GM12891 (cell line): ENCODE measurements around the gene EXOC4.

Source experiments
- DNase-seq: peaks from one replicate; pipeline ENCODE4 v3.0.0; 2011; ENCODE audit warnings: low spot score; ENCODE audit not compliant: insufficient read length
- FAIRE-seq: peaks from 2 replicates; lab custom pipeline; 2011; peaks lifted over from hg19 to GRCh38; lab: Jason Lieb, UNC
- PAX5 ChIP-seq: IDR thresholded peaks from 2 replicates; pipeline ENCODE4 v1.6.1; 2011; ENCODE audit warnings: low read length, moderate library complexity, mild to moderate bottlenecking; ENCODE audit not compliant: insufficient read depth, severe bottlenecking
- POLR2A ChIP-seq: IDR thresholded peaks from 2 replicates; pipeline ENCODE4 v1.6.1; 2011; ENCODE audit warnings: low read depth, low read length, control low read depth
- POLR2AphosphoS5 ChIP-seq: IDR thresholded peaks from 2 replicates; pipeline ENCODE4 v1.6.1; 2011; ENCODE audit warnings: low read depth, low read length, control low read depth
- POU2F2 ChIP-seq: IDR thresholded peaks from 2 replicates; pipeline ENCODE4 v1.6.1; 2011; ENCODE audit warnings: low read depth, mild to moderate bottlenecking, control low read depth, low read length, moderate library complexity
- SPI1 ChIP-seq: IDR thresholded peaks from 2 replicates; pipeline ENCODE4 v1.6.1; 2011; ENCODE audit warnings: low read depth, low read length, control low read depth
- TAF1 ChIP-seq: IDR thresholded peaks from 2 replicates; pipeline ENCODE4 v1.6.1; 2011; ENCODE audit warnings: low read depth, low read length, control low read depth

Gene EXOC4

DNA sequence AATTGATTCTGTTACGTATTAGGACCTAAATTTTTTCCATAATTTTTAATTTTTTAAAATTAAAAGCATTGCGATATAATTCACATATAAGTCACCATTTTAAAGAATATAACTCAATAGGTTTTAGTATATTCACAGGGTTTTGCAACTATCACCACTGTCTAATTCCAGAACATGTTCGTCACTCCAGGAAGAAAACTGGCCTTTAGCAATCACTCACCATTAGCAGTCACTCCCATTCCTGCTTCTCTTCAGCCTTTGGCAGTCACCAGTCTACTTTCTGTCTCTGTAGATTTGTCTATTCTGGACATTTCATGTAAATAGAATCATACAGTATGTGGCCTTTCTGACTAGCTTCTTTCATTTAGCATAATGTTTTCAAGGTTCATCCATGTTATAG is 176.5 kb downstream of the EXOC4 start:
- no peak for TF ChIP-seq POLR2AphosphoS5
- TF ChIP-seq PAX5: no peak
- TF ChIP-seq SPI1: no peak
- no peak for TF ChIP-seq POU2F2
- DNase-seq (no peak), FAIRE-seq (no peak)

DNA sequence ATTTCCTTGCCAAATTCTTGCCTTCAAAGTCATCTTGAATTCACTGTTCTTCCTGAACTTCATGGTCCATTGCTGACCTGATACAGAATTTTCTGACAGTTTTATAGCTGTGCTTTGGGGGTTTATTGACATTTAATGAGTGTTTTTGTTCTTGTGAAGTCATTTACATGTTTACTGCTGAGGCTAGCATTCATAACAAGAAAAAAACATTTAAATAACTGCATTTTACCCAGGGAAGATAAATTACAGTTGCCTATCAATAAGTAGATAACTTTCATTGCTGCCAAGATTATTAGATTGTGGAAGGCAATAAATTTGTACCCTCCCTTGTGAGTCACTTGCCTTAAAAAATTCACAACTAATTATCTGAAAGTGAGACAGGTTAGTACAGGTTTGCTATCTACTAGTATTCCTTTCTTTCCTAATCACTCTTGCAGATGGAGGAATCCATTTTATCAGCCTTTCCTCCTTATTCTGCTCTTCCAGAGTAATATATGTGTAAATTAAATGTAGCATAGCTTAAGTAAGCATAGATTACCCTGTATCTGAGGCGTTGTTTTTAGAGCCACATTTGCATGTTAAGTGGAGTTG is 178.4 kb downstream of the EXOC4 start:
- DNase-seq (no peak), FAIRE-seq (no peak)
- TF ChIP-seq POLR2A (no peak), POLR2AphosphoS5 (no peak), SPI1 (no peak), PAX5 (no peak), POU2F2 (no peak), TAF1 (no peak)

DNA sequence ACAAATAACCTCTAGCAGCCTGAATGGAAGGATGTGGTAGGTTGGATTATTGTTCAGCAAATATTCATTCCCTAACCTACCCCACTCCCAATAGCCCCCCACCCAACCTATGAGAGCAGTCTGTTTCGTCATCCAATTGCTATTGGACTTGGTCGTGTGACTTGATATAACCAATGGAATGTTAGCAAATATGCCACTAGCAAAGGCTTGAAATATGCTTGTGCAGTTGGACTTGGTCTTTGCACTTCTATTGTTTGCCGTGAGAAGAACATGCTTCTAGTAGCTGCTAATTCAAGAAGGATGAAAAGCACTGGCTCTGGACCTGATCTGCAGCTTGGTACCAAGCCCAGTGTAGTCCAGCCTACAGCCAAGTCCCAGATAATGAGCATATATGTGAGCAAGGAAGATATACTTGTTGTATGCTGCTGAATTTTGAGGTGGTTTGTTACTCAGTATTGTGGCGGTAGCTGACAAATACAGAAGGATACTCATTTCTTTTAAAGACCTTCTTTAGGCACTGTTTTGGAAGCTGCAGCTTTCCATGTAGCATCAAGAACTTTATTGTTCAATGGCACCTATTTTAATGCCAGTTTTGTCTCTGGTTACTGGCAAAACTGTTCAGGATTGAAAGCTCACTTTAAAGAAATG is 180.4 kb downstream of the EXOC4 start:
- FAIRE-seq: no peak
- no peak for DNase-seq
- no peak for TF ChIP-seq POLR2A
- TF ChIP-seq POU2F2: no peak
- no peak for TF ChIP-seq SPI1
- TF ChIP-seq PAX5: no peak
- no peak for TF ChIP-seq TAF1
- no peak for TF ChIP-seq POLR2AphosphoS5

GRCh38 chr7:133434246-133434865 is 181.5 kb downstream of the EXOC4 start:
- DNase-seq (no peak), FAIRE-seq (no peak)
- no peak for TF ChIP-seq SPI1
- TF ChIP-seq PAX5: no peak
- no peak for TF ChIP-seq POLR2A

- TF ChIP-seq POU2F2 (no peak), POLR2AphosphoS5 (no peak), POLR2A (no peak), SPI1 (no peak), TAF1 (no peak), PAX5 (no peak)
- no peak for DNase-seq
- no peak for FAIRE-seq
Measured at GRCh38 chr7:133436014-133436428, 183.1 kb downstream of the EXOC4 start.

DNA sequence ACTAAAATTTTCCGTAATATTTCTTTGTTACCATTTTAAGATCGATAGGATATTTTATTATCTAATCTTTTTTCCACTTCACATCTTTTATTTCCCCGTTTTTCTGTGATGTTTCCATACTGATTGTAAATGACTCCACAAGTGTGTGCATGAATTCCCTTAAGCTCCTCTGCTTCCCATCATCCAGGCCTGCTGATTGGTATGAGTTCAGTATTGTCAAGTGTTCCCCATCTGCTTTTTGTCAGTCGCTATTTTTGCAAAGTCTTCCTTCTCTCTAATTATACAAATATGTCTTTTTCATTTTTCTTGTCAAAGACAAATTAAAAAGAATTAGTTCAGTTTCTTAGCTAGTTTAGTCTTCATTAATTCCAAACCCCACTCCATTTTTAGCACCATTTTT is 184.7 kb downstream of the EXOC4 start:
- DNase-seq: no peak
- FAIRE-seq: no peak
- TF ChIP-seq SPI1 (no peak), TAF1 (no peak), POLR2A (no peak), POLR2AphosphoS5 (no peak), POU2F2 (no peak), PAX5 (no peak)

DNA sequence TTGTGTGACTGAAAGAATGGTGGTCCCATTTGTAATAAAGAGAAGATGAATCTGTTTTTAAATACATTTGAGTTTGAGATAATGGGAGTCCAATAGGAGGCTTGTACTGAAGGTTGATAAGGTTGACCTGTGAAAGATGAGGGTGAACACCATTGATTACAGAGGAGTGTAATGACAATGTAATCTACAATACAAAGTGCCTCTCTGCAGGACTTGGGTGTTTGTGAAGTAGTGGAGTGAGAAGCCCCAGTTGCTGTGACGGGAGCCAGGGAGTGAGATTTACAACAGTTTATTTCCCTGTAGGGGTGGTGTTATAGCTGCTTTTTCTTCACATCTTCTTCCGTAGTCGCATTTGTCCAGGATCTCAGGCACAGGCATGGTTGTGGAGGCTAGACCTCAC is 189.9 kb downstream of the EXOC4 start:
- FAIRE-seq: no peak
- TF ChIP-seq TAF1 (no peak), PAX5 (no peak), POLR2A (no peak), SPI1 (no peak), POU2F2 (no peak), POLR2AphosphoS5 (no peak)
- no peak for DNase-seq

DNA sequence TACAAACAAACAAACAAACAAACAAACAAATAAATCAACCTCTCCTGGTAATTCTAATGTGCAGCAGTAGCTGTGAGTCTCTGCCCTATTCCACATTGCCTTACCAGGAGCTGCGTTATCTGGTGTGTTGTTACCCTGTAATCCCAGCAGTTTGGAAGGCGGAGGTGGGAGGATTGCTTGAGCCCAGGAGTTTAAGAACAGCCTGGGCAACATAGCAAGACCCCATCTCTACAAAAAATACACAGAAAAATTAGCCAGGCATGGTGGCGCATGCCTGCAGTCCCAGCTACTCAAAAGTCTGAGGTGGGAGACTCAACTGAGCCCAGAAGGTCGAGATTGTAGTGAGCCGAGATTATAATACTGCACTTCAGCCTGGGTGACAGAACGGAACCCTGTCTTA is 192.7 kb downstream of the EXOC4 start:
- TF ChIP-seq POLR2AphosphoS5: no peak
- TF ChIP-seq SPI1: no peak
- no peak for TF ChIP-seq POU2F2
- no peak for TF ChIP-seq TAF1
- no peak for TF ChIP-seq POLR2A
- no peak for TF ChIP-seq PAX5
- FAIRE-seq: no peak
- DNase-seq: no peak

DNA sequence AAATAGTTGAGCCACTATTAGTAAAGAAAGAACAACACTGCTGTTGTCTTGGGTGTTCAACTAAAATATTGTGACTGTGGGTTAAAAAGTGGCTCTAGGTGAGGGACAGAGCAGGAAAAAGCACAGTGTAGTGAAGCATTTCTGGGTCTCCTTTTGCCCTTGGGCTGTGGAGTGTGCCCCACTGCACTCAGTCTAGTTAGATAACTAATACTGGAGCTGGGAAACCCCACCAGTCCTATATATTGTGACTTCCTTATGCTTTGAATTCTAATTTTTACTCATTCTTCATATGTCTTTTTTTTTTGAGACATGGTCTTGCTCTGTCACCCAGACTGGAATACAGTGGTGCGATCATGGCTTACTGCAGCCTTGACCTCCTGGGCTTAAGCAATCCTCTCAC is 195.1 kb downstream of the EXOC4 start:
- DNase-seq (no peak), FAIRE-seq (no peak)
- TF ChIP-seq POU2F2 (no peak), POLR2AphosphoS5 (no peak), TAF1 (no peak), SPI1 (no peak), POLR2A (no peak), PAX5 (no peak)

DNA sequence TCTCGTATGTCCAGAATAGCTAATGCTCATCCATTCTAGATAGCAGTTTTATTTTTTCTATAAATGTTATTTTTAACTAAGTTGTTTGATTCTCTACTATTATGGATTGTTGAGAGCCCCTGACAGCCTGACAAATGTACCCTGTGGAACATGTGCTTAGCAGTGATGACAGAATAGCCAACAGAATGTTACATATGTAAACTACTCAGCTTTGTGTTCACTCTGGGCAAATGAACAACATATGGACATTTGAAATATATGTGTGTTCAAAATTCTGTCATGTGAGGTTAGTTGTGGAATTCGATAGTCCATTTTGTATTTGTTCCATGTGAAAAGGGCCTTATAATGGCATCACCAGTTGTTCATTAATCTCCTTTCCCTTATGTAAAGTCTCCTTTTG is 199.7 kb downstream of the EXOC4 start:
- TF ChIP-seq TAF1 (no peak), SPI1 (no peak), POU2F2 (no peak), POLR2AphosphoS5 (no peak), POLR2A (no peak), PAX5 (no peak)
- DNase-seq: no peak
- FAIRE-seq: no peak

- DNase-seq (no peak), FAIRE-seq (no peak)
Measured at GRCh38 chr7:133458688-133459087, 205.8 kb downstream of the EXOC4 start.

More at GRCh38 chr7:133458688-133459087, 205.8 kb downstream of the EXOC4 start:
- TF ChIP-seq SPI1 (no peak), POLR2A (no peak), PAX5 (no peak)
